NCI-H2107 treated with DMSO at 0.1 percent for 48 hours (cell line): ENCODE data around the gene ACOT2.

ENCODE experiments used
- DNase-seq: peaks from one replicate; lab custom pipeline; 2025; ENCODE audit not compliant: unreplicated experiment; lab: John Stamatoyannopoulos, UW

Gene ACOT2

DNA sequence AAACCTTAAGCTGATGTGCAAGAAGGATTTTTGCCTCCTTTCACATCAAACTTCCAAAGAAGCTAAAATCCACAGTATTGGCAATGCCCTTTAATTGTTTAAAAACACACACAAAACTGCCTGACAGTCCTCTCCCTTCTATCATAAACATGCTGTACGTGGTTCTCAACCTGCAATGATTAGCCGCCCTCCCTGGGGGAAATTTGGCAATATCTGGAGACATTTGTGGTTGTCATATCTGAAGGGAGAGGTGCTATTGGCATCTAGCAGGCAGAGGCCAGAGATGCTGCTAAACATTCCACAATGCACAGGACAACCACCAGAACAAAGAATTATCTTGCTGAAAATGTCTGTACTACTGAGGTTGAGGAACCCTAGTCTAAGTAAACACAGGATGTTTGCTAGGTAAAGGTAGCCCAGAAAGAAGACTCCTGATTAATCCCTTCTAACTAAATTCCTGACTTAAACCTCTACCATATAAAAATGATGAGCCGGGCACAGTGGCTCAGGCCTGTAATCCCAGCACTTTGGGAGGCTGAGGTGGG, 44.5 kb downstream of the ACOT2 start:
- DNase-seq = no peak

DNA sequence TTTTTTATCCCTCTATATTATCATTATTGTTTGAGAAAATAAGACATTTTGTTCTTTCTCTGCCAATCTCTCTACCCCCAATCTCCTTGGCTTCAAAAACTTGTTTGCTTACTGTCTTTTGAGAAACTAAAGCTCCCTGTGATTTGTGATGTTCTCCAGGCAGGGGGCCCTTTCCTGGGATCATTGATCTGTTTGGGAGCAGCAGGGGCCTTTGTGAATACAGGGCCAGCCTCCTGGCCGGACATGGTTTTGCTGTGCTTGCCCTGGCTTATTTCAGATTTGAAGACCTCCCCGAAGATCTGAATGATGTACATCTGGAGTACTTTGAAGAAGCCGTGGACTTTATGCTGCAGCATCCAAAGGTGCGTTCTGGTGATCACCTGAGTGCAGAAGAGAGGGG, 47.8 kb downstream of the ACOT2 start:
- DNase-seq = no peak

DNA sequence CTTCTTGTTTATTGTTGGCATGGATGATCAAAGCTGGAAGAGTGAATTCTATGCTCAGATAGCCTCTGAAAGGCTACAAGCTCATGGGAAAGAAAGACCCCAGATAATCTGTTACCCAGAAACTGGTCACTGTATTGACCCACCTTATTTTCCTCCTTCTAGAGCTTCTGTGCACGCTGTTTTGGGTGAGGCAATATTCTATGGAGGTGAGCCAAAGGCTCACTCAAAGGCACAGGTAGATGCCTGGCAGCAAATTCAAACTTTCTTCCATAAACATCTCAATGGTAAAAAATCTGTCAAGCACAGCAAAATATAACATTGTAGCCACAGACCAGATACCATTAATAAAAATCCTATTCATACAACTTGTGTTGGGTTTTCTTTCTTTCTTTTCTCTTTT, 50.5 kb downstream of the ACOT2 start:
- DNase-seq = no peak

DNA sequence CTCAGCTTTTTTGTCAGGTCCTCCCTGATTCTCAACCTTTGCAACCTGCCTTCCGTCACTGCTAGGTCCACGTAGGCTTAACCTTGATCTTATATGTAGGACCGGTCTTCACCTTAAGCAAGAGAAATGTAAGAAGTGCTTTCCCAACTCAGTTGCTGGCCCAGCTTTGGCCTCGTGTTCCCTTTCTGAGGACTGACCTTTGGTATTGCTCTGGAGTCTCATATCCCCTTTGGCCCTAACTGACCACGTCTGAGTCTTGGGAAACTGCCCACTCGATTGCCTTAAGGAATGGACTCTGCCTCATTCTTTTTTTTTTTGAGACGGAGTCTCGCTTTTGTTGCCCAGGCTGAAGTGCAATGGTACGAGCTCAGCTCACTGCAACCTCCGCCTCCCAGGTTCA, 51.3 kb downstream of the ACOT2 start:
- DNase-seq = no peak

DNA sequence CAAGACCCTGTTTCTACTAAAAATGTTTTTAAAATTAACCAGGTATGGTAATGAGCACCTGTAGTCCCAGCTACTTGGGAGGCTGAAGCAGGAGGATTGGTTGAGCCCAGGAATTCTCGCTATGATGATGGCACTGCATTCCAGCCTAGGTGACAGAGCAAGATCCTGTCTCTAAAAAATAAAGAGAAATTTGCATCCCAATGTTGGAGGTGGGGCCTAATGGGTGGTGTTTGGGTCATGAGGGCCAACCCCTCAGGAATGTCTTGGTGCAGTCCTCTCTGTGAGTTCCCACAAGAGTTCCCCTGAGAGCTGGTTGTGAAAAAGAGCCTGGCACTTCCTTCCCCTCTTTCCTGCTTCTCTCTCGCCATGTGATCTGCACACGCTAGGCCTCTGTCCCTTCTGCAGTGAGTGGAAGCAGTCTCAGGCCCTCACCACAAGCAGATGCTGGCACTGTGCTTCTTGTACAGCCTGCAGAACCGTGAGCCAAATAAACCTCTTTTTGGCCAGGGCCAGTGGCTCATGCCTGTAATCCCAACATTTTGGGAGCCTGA, 54.6 kb downstream of the ACOT2 start:
- no peak for DNase-seq
